HG02642 (cell line): ENCODE results near the gene FHIP1B.

Experiments used
- ATAC-seq: cut with Tn5 transposase; IDR thresholded peaks from one replicate; pipeline ENCODE4 v1.9.1; 2021; ENCODE audit warnings: mild to moderate bottlenecking; ENCODE audit not compliant: unreplicated experiment, poor library complexity

Gene FHIP1B

GRCh38 chr11:6203327-6203726 lies 31.1 kb downstream of the FHIP1B start:
- peak; percentile 76 for ATAC-seq

- no peak for ATAC-seq
These were observed 32.4 kb downstream of the FHIP1B start for GRCh38 chr11:6202041-6202440.

DNA sequence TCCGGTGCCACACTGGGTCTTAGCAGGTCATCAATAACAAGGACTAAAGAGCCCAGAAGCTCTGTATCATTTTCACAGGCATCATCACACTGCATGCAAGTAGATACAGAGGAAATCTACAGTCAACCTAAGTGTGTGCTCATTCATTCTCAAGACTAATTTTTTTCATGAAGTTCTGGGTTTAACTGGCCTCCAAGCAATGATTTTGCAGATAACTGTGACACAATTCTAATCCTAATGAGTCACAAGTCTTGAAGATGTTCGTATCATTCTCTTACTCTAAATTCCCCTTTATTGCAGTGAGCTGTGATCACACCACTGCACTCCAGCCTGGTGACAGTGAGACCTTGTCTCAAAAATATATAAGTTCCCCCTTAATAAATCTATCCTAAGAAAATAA lies 33.0 kb downstream of the FHIP1B start:
- no peak for ATAC-seq

DNA sequence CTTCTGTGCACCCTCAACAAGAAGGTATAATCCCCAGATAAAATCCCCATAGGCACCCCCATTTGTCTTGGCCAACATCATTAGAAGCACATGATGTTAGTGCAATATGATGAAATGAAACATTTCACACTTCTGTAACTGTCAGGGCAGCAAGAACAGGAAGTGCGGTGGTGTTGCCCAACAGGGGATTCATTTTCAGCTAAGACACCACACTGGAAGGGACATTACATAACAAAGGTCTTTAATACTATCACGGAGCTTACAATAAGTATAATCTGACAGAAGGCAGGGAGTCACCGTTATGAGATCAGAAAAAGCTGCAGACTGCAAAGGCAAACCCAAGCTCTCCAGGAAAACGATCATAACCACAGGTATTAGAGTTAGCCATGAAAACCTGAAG lies 33.5 kb downstream of the FHIP1B start:
- no peak for ATAC-seq

- ATAC-seq, result no peak
These were observed 35.1 kb downstream of the FHIP1B start, which contains the start of gene OR52W1 for GRCh38 chr11:6199174-6199810. TSS of gene OR52W1 (plus strand) at chr11:6199224. CDS start at chr11:6199224, 0 bp downstream.

GRCh38 chr11:6197466-6198200 lies 36.8 kb downstream of the FHIP1B start:
- no peak for ATAC-seq

- no peak for ATAC-seq
These were observed 38.0 kb downstream of the FHIP1B start for GRCh38 chr11:6196396-6196795.

DNA sequence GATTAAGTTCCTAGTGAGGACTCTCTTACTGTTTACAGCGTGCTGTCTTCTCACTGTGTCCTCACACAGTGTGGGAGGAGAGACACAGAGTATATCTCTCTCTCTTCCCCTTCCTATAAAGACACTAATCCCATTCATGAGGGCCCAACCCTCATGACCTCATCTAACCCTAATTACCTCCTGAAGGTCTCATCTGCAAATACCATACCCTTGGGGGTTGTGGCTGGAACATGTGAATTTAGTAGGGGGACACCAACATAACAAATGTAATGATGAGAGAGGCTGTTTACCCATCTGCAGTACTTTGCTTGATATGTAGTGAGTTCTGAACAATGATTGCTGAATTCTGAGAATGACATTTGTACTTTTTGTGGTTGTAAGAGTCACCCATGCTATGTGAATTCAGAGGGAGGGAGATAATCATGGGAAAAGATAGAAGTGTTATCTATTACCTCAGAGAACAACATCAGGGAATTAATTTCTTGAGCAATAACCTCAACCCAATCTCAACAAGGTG lies 40.3 kb downstream of the FHIP1B start:
- ATAC-seq, result no peak

DNA sequence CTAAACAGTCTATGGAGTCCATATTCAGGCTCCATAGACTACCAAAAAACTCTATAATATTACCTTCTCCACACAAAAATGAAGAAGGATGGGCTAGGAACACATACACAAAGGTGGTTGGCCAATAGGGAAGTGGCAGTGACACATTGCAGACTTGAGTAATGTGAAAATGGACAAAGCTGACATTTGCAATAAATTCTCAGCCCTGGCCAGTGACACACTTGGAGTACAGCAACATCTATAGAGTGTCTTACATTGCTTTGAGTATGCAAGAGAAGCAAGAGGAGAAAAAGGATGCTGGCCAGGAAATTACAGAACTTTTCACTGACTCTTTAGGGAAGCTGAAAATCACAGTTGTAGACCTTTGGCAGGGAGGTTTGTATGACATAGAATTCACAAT lies 42.7 kb downstream of the FHIP1B start:
- ATAC-seq, result no peak

DNA sequence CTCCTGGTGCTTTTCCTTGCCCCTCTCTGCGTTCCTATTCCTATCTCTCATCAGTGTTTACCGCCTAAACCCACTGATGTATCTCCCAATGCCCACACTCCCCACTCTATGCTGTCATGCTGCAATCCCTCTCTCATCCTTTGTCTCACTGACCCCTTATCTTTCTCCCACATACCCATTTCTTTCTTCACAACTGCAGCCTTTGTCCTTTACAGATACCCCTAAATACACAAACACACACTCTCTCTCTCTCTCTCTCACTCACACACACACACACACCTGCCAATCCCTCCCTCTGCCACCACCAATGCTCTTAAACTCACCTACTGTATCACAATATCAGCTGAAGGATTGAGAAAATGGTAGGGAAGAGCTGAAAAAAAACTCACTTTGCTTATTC lies 59.0 kb downstream of the FHIP1B start:
- no peak for ATAC-seq

DNA sequence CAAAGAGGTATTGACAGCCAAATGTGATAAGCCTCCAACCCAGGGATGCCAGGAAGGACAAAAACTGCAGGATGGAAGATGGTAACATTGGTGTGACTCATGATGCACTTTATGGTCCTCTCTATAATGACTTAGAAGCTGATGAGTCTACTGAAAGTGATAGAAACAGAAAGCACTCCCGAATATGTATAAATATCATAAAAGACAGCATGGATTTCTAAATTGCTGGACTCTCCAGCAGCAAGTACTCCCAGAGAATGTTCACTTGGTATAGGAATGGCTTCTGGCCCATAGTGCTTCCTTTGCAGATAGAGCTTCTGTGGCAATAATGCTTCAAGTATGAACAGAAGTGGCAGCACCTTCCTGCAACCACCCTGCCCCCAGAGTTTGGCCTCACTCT lies 64.2 kb downstream of the FHIP1B start, which contains the start of gene OR52B2:
Gene OR52B2 (minus strand): TSS at position 101 of the 400 bp plus-strand sequence. CDS start 0 bp downstream, at position 101.
- no peak for ATAC-seq
